ENCODE results near the gene ANTKMT.

ANTKMT gene

GRCh38 chr16:704047-704446, 16.9 kb upstream of the ANTKMT start:
- Mint-ChIP-seq H3K4me3 (no peak overlapping the region), H3K27me3 (ENCODE audit: low read depth, poor library complexity) (peaks cover 90% of the 10 kb centered on the region), H3K27ac (no peak overlapping the region), H3K4me1 (no peaks in the 10 kb centered on the region), H3K36me3 (ENCODE audit: low read depth) (no peaks in the 10 kb centered on the region), H3K9me3 (no peaks in the 10 kb centered on the region)
- no peak for DNase-seq
- no peak for TF ChIP-seq CTCF (IDR thresholded peaks at IDR 0.05)

- H3K4me3 Mint-ChIP-seq: no peak overlapping the region
- H3K27ac Mint-ChIP-seq: no peak overlapping the region
Measured at GRCh38 chr16:704552-705380, 16.2 kb upstream of the ANTKMT start.

GRCh38 chr16:705431-706188, 15.3 kb upstream of the ANTKMT start, which contains the start of gene FBXL16:
FBXL16 (minus strand) TSS chr16:705801; CDS start chr16:697405, 8,396 bp downstream.
- TF ChIP-seq CTCF (IDR thresholded peaks at IDR 0.05): no peak
- Mint-ChIP-seq H3K4me3 (no peak within 1 kb of the TSS), H3K9me3 (no peaks in the 10 kb centered on the region), H3K4me1 (peaks cover 5% of the 10 kb centered on the region), H3K36me3 (ENCODE audit: low read depth) (no peaks in the 10 kb centered on the region), H3K27ac (no peak within 1 kb of the TSS), H3K27me3 (ENCODE audit: low read depth, poor library complexity) (peaks cover 86% of the 10 kb centered on the region)
- DNase-seq: peak; percentile 58

More at GRCh38 chr16:704552-705380, 16.2 kb upstream of the ANTKMT start:
- H3K9me3 Mint-ChIP-seq: no peaks in the 10 kb centered on the region
- H3K36me3 Mint-ChIP-seq (ENCODE audit: low read depth): no peaks in the 10 kb centered on the region
- H3K27me3 Mint-ChIP-seq (ENCODE audit: low read depth, poor library complexity): peaks cover 90% of the 10 kb centered on the region
- no peaks in the 10 kb centered on the region for H3K4me1 Mint-ChIP-seq
- DNase-seq: no peak
- TF ChIP-seq CTCF (IDR thresholded peaks at IDR 0.05): no peak

- Mint-ChIP-seq H3K36me3 (ENCODE audit: low read depth) (no peaks in the 10 kb centered on the region), H3K4me1 (peaks cover 5% of the 10 kb centered on the region), H3K27ac (no peak overlapping the region), H3K27me3 (ENCODE audit: low read depth, poor library complexity) (peaks cover 83% of the 10 kb centered on the region), H3K9me3 (no peaks in the 10 kb centered on the region), H3K4me3 (no peak overlapping the region)
- DNase-seq: no peak
- TF ChIP-seq CTCF (IDR thresholded peaks at IDR 0.05): no peak
Measured at GRCh38 chr16:706189-707061, 14.5 kb upstream of the ANTKMT start.

- Mint-ChIP-seq H3K27ac (no peak overlapping the region), H3K9me3 (no peaks in the 10 kb centered on the region), H3K4me1 (peaks cover 5% of the 10 kb centered on the region), H3K4me3 (no peak overlapping the region), H3K36me3 (ENCODE audit: low read depth) (no peaks in the 10 kb centered on the region), H3K27me3 (ENCODE audit: low read depth, poor library complexity) (peaks cover 83% of the 10 kb centered on the region)
- DNase-seq: no peak
- no peak for TF ChIP-seq CTCF (IDR thresholded peaks at IDR 0.05)
Measured at GRCh38 chr16:707062-707538, 13.8 kb upstream of the ANTKMT start.
